ENCODE results near the gene CUEDC1. TPM values are rescaled to one million over a fixed set of nuclear protein-coding genes. Genes with fewer than 3 reads are reported as not detected.

CUEDC1 gene, protein sequence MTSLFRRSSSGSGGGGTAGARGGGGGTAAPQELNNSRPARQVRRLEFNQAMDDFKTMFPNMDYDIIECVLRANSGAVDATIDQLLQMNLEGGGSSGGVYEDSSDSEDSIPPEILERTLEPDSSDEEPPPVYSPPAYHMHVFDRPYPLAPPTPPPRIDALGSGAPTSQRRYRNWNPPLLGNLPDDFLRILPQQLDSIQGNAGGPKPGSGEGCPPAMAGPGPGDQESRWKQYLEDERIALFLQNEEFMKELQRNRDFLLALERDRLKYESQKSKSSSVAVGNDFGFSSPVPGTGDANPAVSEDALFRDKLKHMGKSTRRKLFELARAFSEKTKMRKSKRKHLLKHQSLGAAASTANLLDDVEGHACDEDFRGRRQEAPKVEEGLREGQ
- 10 to 100 TPM; 35.7 to 60.3 (median 45.6) TPM for total RNA-seq

DNA sequence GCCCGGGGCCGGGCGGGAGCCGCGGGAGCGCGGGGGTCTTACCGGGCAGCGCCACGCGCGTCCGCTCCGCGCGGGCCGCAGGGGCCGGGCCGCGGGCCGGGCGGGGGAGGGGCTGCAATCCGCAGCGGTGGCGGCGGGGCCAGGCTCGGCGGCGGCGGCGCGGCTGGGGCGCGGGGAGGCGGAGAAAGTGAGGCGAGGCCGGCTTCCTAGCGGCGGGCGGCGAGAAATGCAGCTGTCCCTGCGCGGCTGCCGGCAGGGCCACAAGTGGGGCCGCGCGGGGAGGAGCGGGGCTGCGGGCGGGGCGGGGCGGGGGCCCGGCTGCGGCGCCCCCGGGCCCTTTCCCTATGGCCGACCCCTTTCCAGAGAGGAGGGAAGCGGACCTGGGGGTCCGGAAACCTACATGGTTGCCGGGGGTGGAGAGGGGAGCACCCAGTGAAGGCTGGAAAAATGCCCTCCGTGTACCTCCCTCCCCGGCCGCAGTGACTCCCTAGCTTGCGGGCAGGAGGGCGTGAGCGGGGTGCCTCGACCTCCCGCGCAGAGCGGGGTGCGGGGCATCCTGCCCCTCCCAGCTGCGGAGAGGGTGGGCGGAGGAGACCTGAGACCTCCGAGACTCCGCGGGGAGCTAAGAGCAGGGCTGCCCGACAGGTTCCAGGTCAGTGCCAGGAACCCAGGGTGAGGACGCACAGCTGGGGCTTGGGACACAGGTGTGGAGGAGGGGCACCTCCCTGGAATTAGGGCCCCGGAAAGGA is at the start of gene CUEDC1:
CUEDC1 (minus strand) TSS at position 230 of the 749 bp plus-strand sequence. CDS start 69,848 bp downstream, outside the sequence.
- peak within 1 kb of the TSS; percentile 89 to 100 (median 100) for H3K27ac ChIP-seq
- H3K4me1 ChIP-seq: peaks cover 3 to 57% (median 32%) of the 10 kb centered on the region in 3 donors
- TF ChIP-seq, protein P1, sequence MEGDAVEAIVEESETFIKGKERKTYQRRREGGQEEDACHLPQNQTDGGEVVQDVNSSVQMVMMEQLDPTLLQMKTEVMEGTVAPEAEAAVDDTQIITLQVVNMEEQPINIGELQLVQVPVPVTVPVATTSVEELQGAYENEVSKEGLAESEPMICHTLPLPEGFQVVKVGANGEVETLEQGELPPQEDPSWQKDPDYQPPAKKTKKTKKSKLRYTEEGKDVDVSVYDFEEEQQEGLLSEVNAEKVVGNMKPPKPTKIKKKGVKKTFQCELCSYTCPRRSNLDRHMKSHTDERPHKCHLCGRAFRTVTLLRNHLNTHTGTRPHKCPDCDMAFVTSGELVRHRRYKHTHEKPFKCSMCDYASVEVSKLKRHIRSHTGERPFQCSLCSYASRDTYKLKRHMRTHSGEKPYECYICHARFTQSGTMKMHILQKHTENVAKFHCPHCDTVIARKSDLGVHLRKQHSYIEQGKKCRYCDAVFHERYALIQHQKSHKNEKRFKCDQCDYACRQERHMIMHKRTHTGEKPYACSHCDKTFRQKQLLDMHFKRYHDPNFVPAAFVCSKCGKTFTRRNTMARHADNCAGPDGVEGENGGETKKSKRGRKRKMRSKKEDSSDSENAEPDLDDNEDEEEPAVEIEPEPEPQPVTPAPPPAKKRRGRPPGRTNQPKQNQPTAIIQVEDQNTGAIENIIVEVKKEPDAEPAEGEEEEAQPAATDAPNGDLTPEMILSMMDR (IDR thresholded peaks at IDR 0.05): peak in 3 of 4 experiments; percentile 59 to 78 (median 71)
- TF ChIP-seq POLR2AphosphoS5 (IDR thresholded peaks at IDR 0.05) (peak; percentile 61), POLR2A (IDR thresholded peaks at IDR 0.05) (peak; percentile 31 to 43), EP300 (IDR thresholded peaks at IDR 0.05) (no peak)
- no peaks in the 10 kb centered on the region for H3K9me3 ChIP-seq
- H3K4me3 ChIP-seq: peak within 1 kb of the TSS; percentile 66 to 94
- ATAC-seq: peak; percentile 87
- H3K36me3 ChIP-seq: no peaks in the 10 kb centered on the region
- no peaks in the 10 kb centered on the region for H3K27me3 ChIP-seq
- 0 to 11% methylated on average over 2 to 3 of the region's 79 CpGs for WGBS, 2 donors (ENCODE audit: low coverage in 1 of 2)

DNA sequence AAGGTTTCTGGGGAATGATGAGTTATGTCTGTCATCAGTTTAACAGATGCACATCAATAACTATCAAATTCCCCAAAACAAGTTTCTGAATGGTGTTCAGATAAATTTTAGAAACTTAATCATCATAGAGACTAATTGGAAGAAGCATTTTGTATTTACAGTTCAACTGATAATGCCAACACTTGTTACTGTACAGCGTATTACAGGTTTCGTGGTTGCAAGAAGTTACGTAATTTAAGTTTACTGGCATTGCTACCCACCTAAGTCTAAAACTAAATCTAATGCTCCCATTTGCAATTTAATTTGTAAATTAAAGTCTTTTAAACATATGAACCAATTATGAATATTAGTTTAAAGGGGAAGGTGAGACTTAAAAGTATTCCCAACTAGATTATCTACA is 48.8 kb upstream of the CUEDC1 start:
- WGBS, 2 donors (ENCODE audit: low coverage in 1 of 2): 58 to 71% methylated on average over 3 of the region's 3 CpGs
- H3K27ac ChIP-seq: peak overlapping the region in 2 of 4 donors; percentile 12 to 92
- H3K27me3 ChIP-seq: no peaks in the 10 kb centered on the region
- peaks cover 22 to 83% (median 29%) of the 10 kb centered on the region in 3 donors for H3K4me1 ChIP-seq
- H3K9me3 ChIP-seq: no peaks in the 10 kb centered on the region
- ATAC-seq: no peak
- peak overlapping the region in 1 of 2 donors; percentile 81 for H3K4me3 ChIP-seq
- TF ChIP-seq POLR2AphosphoS5 (IDR thresholded peaks at IDR 0.05) (no peak), POLR2A (IDR thresholded peaks at IDR 0.05) (no peak), EP300 (IDR thresholded peaks at IDR 0.05) (no peak)
- TF ChIP-seq, protein P1 (IDR thresholded peaks at IDR 0.05): no peak
- peaks cover 0 to 54% of the 10 kb centered on the region in 2 donors for H3K36me3 ChIP-seq

DNA sequence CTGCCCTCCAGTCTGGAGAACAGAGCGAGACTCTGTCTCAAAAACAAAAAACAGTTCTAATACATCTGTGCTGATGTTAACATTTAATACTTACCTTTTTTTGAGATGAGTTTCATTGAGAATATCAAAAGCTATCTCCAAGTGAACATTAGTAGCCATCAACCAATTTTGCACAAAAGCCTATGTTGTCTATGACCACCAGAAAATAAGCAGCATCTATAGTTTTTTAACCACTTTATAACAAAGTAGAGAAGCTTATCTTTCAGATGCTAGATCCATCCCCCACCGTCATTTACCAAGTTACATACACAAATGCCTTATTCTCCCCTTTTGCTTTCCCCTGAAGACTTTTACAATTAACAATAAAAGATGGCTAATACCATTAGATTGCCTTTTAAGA is 47.8 kb upstream of the CUEDC1 start:
- Histone ChIP-seq H3K36me3 (peaks cover 0 to 54% of the 10 kb centered on the region in 2 donors), H3K27me3 (no peaks in the 10 kb centered on the region), H3K9me3 (no peaks in the 10 kb centered on the region), H3K4me3 (no peak overlapping the region), H3K27ac (peak overlapping the region in 1 of 4 donors; percentile 11), H3K4me1 (peaks cover 22 to 79% (median 27%) of the 10 kb centered on the region in 3 donors)
- no peak for ATAC-seq
- 81 to 84% methylated on average over 2 of the region's 2 CpGs for WGBS, 2 donors (ENCODE audit: low coverage in 1 of 2)
- TF ChIP-seq POLR2AphosphoS5 (IDR thresholded peaks at IDR 0.05): no peak

DNA sequence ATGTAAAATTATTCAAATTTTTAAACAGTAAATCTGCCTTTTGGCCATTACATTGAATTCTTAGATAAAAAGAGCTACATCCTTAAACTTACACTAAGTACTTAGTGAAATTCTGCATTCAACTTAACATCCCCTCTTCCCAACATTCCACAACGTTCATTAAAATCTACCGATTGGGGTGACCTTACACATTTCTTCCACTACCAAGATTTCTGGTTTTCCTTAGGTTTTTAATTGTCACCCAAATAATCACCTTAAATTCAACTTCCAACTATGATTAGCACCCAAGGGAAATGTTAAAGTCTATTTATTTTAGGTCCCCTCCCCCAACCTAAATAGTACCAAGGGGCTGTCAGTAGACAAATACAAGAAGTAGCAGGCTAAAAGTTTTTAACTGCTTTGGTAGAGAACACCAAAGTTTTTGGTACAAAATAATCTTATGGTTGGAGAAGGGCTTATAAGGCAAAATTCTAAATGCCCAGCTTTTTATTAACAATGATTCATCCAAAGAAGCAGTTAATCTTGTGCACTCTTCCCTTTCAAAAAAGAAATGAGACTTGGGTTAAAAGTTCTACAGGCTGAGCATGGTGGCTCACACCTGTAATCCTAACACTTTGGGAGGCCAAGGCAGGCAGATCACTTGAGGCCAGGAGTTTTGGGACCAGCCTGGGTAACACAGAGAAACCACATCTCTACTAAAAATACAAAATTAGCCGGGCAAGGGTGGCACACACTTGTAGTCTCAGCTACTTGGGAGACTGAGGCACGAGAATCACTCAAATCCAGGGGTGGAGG is 47.1 kb upstream of the CUEDC1 start:
- no peaks in the 10 kb centered on the region for H3K27me3 ChIP-seq
- H3K27ac ChIP-seq: peak overlapping the region in 1 of 4 donors; percentile 11
- 41 to 53% methylated on average over 3 to 4 of the region's 4 CpGs for WGBS, 2 donors (ENCODE audit: low coverage in 1 of 2)
- no peaks in the 10 kb centered on the region for H3K9me3 ChIP-seq
- peaks cover 0 to 60% of the 10 kb centered on the region in 2 donors for H3K36me3 ChIP-seq
- peaks cover 22 to 75% (median 25%) of the 10 kb centered on the region in 3 donors for H3K4me1 ChIP-seq
- TF ChIP-seq EP300 (IDR thresholded peaks at IDR 0.05): no peak
- no peak for TF ChIP-seq POLR2A (IDR thresholded peaks at IDR 0.05)
- no peak for TF ChIP-seq POLR2AphosphoS5 (IDR thresholded peaks at IDR 0.05)
- TF ChIP-seq, protein P1 (IDR thresholded peaks at IDR 0.05): peak in 2 of 4 experiments; percentile 24 to 30
- no peak for ATAC-seq
- no peak overlapping the region for H3K4me3 ChIP-seq
